GM12878 (cell line): ENCODE results near the gene SUB1. TPM values are rescaled to one million over a fixed set of nuclear protein-coding genes. Genes with fewer than 3 reads are reported as not detected.

Experiments used
- ATAC-seq: fragments of 200-7000 bp; cut with Tn5 transposase; 3 replicates; pipeline ENCODE4 v1.9.1; 2020; ENCODE audit warnings: mild to moderate bottlenecking, moderate library complexity
- BruUV-seq: library from RNA; stranded (reverse); fragments of 400-500 nt; replicated peaks from 2 replicates; lab custom pipeline; 2021; lab: Mats Ljungman, UMichigan
- CTCF ChIA-PET: fragments of 300-600 bp; sonication (Branson Sonifier 250); formaldehyde crosslinking; extraction: SDS; loops from one replicate; lab custom pipeline; 2021; ENCODE audit warnings: inconsistent platforms; lab: Yijun Ruan, JAX
- POLR2A ChIA-PET: fragments of 350-600 bp; formaldehyde crosslinking; extraction: SDS; loops from one replicate; lab custom pipeline; 2021; ENCODE audit warnings: inconsistent platforms; lab: Charles Lee
- RAD21 ChIA-PET: fragments of 300-600 bp; sonication (Branson Sonifier 250); formaldehyde crosslinking; loops from one replicate; lab custom pipeline; 2023; ENCODE audit warnings: antibody characterized with exemption; ENCODE audit not compliant: unreplicated experiment; lab: Charles Lee
- SMC1A ChIA-PET: fragments of 300-600 bp; sonication (Branson Sonifier 250); formaldehyde crosslinking; loops from one replicate; lab custom pipeline; 2023; ENCODE audit not compliant: unreplicated experiment, uncharacterized antibody; lab: Charles Lee
- DNase-seq: peaks from one replicate; pipeline ENCODE4 v3.0.0-alpha.2; 2011; ENCODE audit warnings: low read depth, low spot score
- FAIRE-seq: peaks from 3 replicates; lab custom pipeline; 2011; peaks lifted over from hg19 to GRCh38; lab: Jason Lieb, UNC
- H2AFZ ChIP-seq: 2 replicates; pipeline ENCODE4 v1.6.0; 2011; ENCODE audit warnings: low read depth, low read length, control low read depth; ENCODE audit not compliant: control insufficient read depth
- H3K27ac ChIP-seq: 2 replicates; pipeline ENCODE4 v1.5.1; 2011; ENCODE audit warnings: control low read depth; ENCODE audit not compliant: control insufficient read depth, insufficient read depth
- H3K27me3 ChIP-seq, 2 experiments: replicated peaks in 1 of 2; 2 replicates each; pipeline versions ENCODE4 v1.6.0 to v1.6.1; 2011; ENCODE audit warnings: low read length in 1 of 2; ENCODE audit not compliant: control insufficient read depth in 2 of 2, insufficient read depth in 2 of 2
- H3K36me3 ChIP-seq, 2 experiments: 2 replicates each; pipeline ENCODE4 v1.5.1; 2011; ENCODE audit warnings: low read length in 1 of 2; ENCODE audit not compliant: control insufficient read depth in 2 of 2, insufficient read depth in 2 of 2
- H3K4me1 ChIP-seq: 2 replicates; pipeline ENCODE4 v1.6.1; 2011; ENCODE audit warnings: mild to moderate bottlenecking, low read length, moderate library complexity, mixed read lengths; ENCODE audit not compliant: control insufficient read depth, insufficient read depth
- H3K4me2 ChIP-seq: 2 replicates; pipeline ENCODE4 v1.6.0; 2011; ENCODE audit warnings: control low read depth; ENCODE audit not compliant: control insufficient read depth, insufficient read depth
- H3K4me3 ChIP-seq: fragments of 200-600 bp; sonication (generic); 2 replicates; pipeline ENCODE4 v1.5.1; 2016
- H3K79me2 ChIP-seq: 2 replicates; pipeline ENCODE4 v1.6.0; 2011; ENCODE audit warnings: low read length; ENCODE audit not compliant: control insufficient read depth, insufficient read depth
- H3K9ac ChIP-seq: 2 replicates; pipeline ENCODE4 v1.8.0; 2011; ENCODE audit warnings: low read length, control low read depth, mixed read lengths; ENCODE audit not compliant: control insufficient read depth, insufficient read depth
- H3K9me3 ChIP-seq: replicated peaks from 3 replicates; pipeline ENCODE4 v1.5.1; 2011; ENCODE audit warnings: mild to moderate bottlenecking, low read length; ENCODE audit not compliant: control insufficient read depth, insufficient read depth
- H4K20me1 ChIP-seq: 2 replicates; pipeline ENCODE4 v1.6.0; 2011; ENCODE audit not compliant: control insufficient read depth, insufficient read depth
- ASH2L ChIP-seq: fragments of 300-600, 200-600 bp; sonication (generic); IDR thresholded peaks from 2 replicates; pipeline ENCODE4 v1.6.1; 2017; ENCODE audit warnings: low read depth, mild to moderate bottlenecking, borderline replicate concordance
- BMI1 ChIP-seq: fragments of 450-650 bp; IDR thresholded peaks from 2 replicates; pipeline ENCODE4 v1.6.1; 2016; ENCODE audit warnings: mild to moderate bottlenecking, moderate library complexity, borderline replicate concordance
- BRCA1 ChIP-seq: IDR thresholded peaks from 2 replicates; pipeline ENCODE4 v1.6.1; 2011; ENCODE audit warnings: low read depth, low read length, improper control_type of control experiment
- CHD1 ChIP-seq: IDR thresholded peaks from 2 replicates; pipeline ENCODE4 v1.6.1; 2012; ENCODE audit warnings: low read depth, low read length, improper control_type of control experiment
- CREM ChIP-seq: IDR thresholded peaks from 2 replicates; pipeline ENCODE4 v1.6.1; 2014; ENCODE audit warnings: antibody characterized with exemption, low read depth
- EED ChIP-seq: sonication (generic); IDR thresholded peaks from 2 replicates; pipeline ENCODE4 v1.6.1; 2016; ENCODE audit warnings: antibody characterized with exemption, low read depth
- HDAC2 ChIP-seq: fragments of 200-600 bp; sonication (generic); IDR thresholded peaks from 2 replicates; pipeline ENCODE4 v1.6.1; 2017
- HDGF ChIP-seq: fragments of 450-650 bp; IDR thresholded peaks from 2 replicates; pipeline ENCODE4 v1.6.1; 2016; ENCODE audit warnings: antibody characterized with exemption
- LARP7 ChIP-seq: fragments of 450-650 bp; IDR thresholded peaks from 2 replicates; pipeline ENCODE4 v1.6.1; 2017; ENCODE audit warnings: mild to moderate bottlenecking
- PAX8 ChIP-seq: fragments of 450-650 bp; IDR thresholded peaks from 2 replicates; pipeline ENCODE4 v1.6.1; 2017; ENCODE audit warnings: mild to moderate bottlenecking, moderate library complexity
- SREBF2 ChIP-seq: IDR thresholded peaks from 2 replicates; pipeline ENCODE4 v1.6.1; 2012; ENCODE audit warnings: mild to moderate bottlenecking, low read length
- STAT1 ChIP-seq: fragments of 450-650 bp; conservative IDR thresholded peaks from 2 replicates; pipeline ENCODE4 v1.6.1; 2014; ENCODE audit warnings: antibody characterized with exemption, mild to moderate bottlenecking
- STAT3 ChIP-seq: IDR thresholded peaks from 2 replicates; pipeline ENCODE4 v1.6.1; 2011; ENCODE audit warnings: low read depth, low read length, improper control_type of control experiment
- SUZ12 ChIP-seq: fragments of 200-600 bp; sonication (generic); IDR thresholded peaks from one replicate; pipeline ENCODE4 v1.6.1; 2018; ENCODE audit warnings: antibody characterized with exemption, mild to moderate bottlenecking; ENCODE audit not compliant: unreplicated experiment
- TCF7 ChIP-seq: IDR thresholded peaks from 2 replicates; pipeline ENCODE4 v1.6.1; 2014; ENCODE audit warnings: antibody characterized with exemption, borderline replicate concordance
- ZBED1 ChIP-seq: IDR thresholded peaks from 2 replicates; pipeline ENCODE4 v1.6.1; 2016; ENCODE audit warnings: borderline replicate concordance
- ZNF217 ChIP-seq: fragments of 450-650 bp; IDR thresholded peaks from 2 replicates; pipeline ENCODE4 v1.6.1; 2017; ENCODE audit warnings: antibody characterized with exemption, mild to moderate bottlenecking
- WGBS: methylation state at CpG from one replicate; pipeline ENCODE4 v1.1.6; 2016; ENCODE audit warnings: low lambda C conversion rate; ENCODE audit not compliant: insufficient replicate concordance, insufficient coverage; ENCODE audit errors: missing lambda C conversion rate; 5-methylcytosine and 5-hydroxymethylcytosine counted together
- in situ Hi-C: fragments of 300-500 bp; cut with MboI; formaldehyde crosslinking; loops from 9 replicates; pipeline ENCODE4 v1.14.3; 2018; ENCODE audit warnings: mixed read lengths
- intact Hi-C: fragments of 100-400 bp; cut with micrococcal nuclease; formaldehyde crosslinking; loops from one replicate; pipeline ENCODE4 v1.14.2; 2022; ENCODE audit not compliant: unreplicated experiment
- polyA plus RNA-seq, 11 experiments: library from polyadenylated mRNA; depleted of rRNA in 4 of 11; unstranded in 6 of 11; stranded (reverse) in 5 of 11; fragments of >200 nt; fragmentation: Nextera tagmentation in 4 of 11; fragmentation: Illumina TruSeq in 1 of 11; extraction: Ambion mirVana in 4 of 11; extraction: Trizol in 1 of 11; gene quantifications; 1 replicate in 1 of 11; 2 replicates in 10 of 11; pipeline versions ENCODE4 v1.2.1 to v1.2.3, GENCODE V29; 2011 to 2016; ENCODE audit warnings: inconsistent platforms in 2 of 11, missing spikeins in 2 of 11, low read depth in 1 of 11
- total RNA-seq, 4 experiments: library from RNA; depleted of rRNA in 3 of 4; stranded (reverse); fragments of >200 nt in 3 of 4; fragmentation: Illumina TruSeq in 1 of 4; extraction: Trizol in 1 of 4; gene quantifications; 2 replicates each; pipeline versions ENCODE4 v1.2.1 to v1.2.3, GENCODE V29; 2013 to 2021
- TF ChIP-seq, protein P1 (sequence below): fragments of 450-650 bp; IDR thresholded peaks from 2 replicates; pipeline ENCODE4 v1.6.1; 2017; ENCODE audit warnings: mild to moderate bottlenecking, low read depth, inconsistent platforms; ENCODE audit not compliant: poor library complexity, severe bottlenecking
- TF ChIP-seq, protein P2 (sequence below): IDR thresholded peaks from 2 replicates; pipeline ENCODE4 v1.6.1; 2012; ENCODE audit warnings: improper control_type of control experiment, low read depth, low read length; ENCODE audit not compliant: insufficient replicate concordance

SUB1 gene
- total and polyA plus RNA-seq, 10 of the 15 experiments (the other 5 are each of a cell fraction or from before 2014, with no cell fraction given): 468 to 2,785 (median 1,145) TPM

DNA sequence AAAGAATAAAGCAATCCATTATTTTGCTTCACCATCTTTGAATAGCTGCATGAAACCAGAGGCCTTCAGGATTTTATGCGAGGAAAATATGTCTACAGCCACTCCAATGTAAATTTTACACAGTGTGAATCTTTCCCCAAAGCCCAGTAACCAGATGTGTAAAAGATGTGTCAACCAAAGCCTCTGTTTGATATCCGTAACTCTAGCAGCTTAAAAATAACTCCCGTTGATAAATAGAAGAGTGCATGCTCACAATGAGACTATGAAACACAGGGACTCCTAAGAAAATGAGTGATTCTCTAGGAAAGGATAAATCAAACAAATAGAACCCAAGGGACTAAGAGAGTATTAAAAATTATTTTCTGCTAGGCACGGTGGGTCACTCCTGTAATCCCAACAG lies 65.7 kb downstream of the SUB1 start:
- no peaks in the 10 kb centered on the region for H3K9me3 ChIP-seq
- BruUV-seq: no TSS peak
- ATAC-seq (no peak), FAIRE-seq (no peak), DNase-seq (no peak)
- CTCF ChIA-PET: no interaction called here
- in situ Hi-C loops: no loop called here
- no peak overlapping the region for H3K9ac ChIP-seq
- H3K36me3 ChIP-seq: no peaks in the 10 kb centered on the region
- RAD21 ChIA-PET: no interaction called here
- H3K4me1 ChIP-seq: no peaks in the 10 kb centered on the region
- H2AFZ ChIP-seq: no peak overlapping the region
- SMC1A ChIA-PET: no interaction called here
- H3K27me3 ChIP-seq: no peaks in the 10 kb centered on the region
- H3K79me2 ChIP-seq: no peaks in the 10 kb centered on the region
- no peaks in the 10 kb centered on the region for H4K20me1 ChIP-seq
- 30% methylated on average over 4 of the region's 4 CpGs for WGBS
- TF ChIP-seq, protein P1, sequence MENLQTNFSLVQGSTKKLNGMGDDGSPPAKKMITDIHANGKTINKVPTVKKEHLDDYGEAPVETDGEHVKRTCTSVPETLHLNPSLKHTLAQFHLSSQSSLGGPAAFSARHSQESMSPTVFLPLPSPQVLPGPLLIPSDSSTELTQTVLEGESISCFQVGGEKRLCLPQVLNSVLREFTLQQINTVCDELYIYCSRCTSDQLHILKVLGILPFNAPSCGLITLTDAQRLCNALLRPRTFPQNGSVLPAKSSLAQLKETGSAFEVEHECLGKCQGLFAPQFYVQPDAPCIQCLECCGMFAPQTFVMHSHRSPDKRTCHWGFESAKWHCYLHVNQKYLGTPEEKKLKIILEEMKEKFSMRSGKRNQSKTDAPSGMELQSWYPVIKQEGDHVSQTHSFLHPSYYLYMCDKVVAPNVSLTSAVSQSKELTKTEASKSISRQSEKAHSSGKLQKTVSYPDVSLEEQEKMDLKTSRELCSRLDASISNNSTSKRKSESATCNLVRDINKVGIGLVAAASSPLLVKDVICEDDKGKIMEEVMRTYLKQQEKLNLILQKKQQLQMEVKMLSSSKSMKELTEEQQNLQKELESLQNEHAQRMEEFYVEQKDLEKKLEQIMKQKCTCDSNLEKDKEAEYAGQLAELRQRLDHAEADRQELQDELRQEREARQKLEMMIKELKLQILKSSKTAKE: no peak
- no peak for TF ChIP-seq SREBF2
- no peak for TF ChIP-seq HDGF
- TF ChIP-seq, protein P2, sequence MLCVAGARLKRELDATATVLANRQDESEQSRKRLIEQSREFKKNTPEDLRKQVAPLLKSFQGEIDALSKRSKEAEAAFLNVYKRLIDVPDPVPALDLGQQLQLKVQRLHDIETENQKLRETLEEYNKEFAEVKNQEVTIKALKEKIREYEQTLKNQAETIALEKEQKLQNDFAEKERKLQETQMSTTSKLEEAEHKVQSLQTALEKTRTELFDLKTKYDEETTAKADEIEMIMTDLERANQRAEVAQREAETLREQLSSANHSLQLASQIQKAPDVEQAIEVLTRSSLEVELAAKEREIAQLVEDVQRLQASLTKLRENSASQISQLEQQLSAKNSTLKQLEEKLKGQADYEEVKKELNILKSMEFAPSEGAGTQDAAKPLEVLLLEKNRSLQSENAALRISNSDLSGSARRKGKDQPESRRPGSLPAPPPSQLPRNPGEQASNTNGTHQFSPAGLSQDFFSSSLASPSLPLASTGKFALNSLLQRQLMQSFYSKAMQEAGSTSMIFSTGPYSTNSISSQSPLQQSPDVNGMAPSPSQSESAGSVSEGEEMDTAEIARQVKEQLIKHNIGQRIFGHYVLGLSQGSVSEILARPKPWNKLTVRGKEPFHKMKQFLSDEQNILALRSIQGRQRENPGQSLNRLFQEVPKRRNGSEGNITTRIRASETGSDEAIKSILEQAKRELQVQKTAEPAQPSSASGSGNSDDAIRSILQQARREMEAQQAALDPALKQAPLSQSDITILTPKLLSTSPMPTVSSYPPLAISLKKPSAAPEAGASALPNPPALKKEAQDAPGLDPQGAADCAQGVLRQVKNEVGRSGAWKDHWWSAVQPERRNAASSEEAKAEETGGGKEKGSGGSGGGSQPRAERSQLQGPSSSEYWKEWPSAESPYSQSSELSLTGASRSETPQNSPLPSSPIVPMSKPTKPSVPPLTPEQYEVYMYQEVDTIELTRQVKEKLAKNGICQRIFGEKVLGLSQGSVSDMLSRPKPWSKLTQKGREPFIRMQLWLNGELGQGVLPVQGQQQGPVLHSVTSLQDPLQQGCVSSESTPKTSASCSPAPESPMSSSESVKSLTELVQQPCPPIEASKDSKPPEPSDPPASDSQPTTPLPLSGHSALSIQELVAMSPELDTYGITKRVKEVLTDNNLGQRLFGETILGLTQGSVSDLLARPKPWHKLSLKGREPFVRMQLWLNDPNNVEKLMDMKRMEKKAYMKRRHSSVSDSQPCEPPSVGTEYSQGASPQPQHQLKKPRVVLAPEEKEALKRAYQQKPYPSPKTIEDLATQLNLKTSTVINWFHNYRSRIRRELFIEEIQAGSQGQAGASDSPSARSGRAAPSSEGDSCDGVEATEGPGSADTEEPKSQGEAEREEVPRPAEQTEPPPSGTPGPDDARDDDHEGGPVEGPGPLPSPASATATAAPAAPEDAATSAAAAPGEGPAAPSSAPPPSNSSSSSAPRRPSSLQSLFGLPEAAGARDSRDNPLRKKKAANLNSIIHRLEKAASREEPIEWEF: no peak
- no peak for TF ChIP-seq STAT1
- TF ChIP-seq PAX8: no peak
- no peak for TF ChIP-seq TCF7
- TF ChIP-seq HDAC2: no peak
- no peak for TF ChIP-seq BRCA1
- no peak for TF ChIP-seq LARP7
- TF ChIP-seq ASH2L: no peak
- TF ChIP-seq EED: no peak
- no peak for TF ChIP-seq SUZ12
- TF ChIP-seq BMI1: no peak
- TF ChIP-seq CHD1: no peak
- no peak for TF ChIP-seq CREM
- no peak for TF ChIP-seq ZBED1
- TF ChIP-seq ZNF217: no peak
- no peak for TF ChIP-seq STAT3
- TF ChIP-seq, all 136 proteins: peak for 0
- POLR2A ChIA-PET: no interaction called here
- intact Hi-C loops: no loop called here
- no peak overlapping the region for H3K4me3 ChIP-seq
- H3K4me2 ChIP-seq: no peak overlapping the region
- no peak overlapping the region for H3K27ac ChIP-seq
